Measurements from ENCODE around the gene CSMD2.

CSMD2 gene

DNA sequence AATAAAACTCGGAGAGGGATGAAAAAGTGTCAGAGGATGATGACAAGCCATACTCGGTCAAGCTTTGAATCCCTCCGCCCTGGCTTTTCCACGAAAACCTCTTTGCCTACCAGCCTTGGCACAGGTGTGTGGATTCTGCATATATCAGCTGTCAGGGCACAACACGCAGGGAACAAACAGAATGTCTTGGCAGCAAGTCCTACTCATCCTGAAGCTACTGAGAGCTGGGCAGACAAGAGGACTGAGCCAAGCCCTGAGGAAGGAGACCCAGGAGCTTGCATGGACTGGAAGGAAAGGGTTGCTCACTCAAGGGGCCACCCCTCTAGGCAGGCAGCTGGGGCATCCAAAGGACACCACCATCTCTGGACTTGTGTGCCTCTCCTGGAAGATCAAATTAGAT is 168.7 kb downstream of the CSMD2 start:
- no peak for DNase-seq

DNA sequence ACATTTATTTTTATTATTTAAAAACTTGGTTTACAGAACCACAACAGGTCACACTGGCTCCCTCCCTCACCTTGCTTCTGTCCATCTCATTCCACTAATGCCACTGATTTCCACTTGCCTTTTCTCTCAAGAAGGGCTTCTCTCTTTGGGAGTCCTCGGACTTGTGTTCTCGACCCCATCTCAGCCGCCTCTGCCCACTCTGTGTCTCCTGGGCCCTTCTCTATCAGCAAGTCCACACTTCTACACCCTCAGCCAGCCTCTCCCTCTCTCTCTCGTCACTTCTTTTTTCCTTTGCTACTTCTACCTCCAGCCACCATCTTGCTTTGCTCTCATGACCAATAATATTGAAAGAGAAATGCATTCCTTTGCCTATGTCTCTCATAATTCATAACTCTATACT is 171.7 kb downstream of the CSMD2 start:
- no peak for DNase-seq

DNA sequence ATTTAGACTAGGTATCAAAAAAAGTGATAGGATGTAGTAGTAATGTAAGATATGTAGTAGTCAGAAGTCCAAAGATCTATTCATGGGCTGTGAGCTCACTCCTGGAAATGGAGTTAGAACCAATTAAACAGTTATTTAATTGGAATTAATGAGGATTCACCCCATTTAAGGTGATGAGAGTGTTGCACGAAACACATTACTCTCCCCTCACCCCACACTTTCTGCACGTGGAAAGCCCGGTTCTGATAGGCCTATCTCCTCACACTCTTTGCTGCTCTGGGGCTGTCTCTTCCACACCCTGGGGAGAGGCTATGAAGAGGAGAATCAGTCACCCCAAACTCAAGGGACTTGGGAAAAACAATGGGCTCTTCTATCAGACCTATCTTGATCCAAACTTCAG is 174.7 kb downstream of the CSMD2 start:
- no peak for DNase-seq

DNA sequence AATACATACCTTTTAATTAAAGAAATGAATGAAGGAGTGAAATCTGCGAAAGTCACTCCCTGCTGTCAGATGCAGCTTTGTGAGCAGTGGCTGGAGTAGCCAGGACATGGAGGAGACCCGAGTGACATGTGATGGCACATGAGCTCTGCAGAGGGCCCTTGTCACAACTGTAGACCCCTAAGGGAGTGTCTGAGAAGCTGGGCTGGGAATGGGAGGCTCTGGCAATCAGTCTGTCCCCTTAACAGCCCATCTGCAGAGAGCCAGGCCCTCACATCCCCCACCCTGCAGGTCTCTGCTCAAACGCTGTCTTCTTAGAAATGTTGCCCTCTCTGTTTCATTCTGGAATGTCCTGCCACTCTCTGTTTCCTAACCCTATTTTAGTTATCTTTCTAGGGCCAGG is 176.9 kb downstream of the CSMD2 start:
- DNase-seq: no peak

DNA sequence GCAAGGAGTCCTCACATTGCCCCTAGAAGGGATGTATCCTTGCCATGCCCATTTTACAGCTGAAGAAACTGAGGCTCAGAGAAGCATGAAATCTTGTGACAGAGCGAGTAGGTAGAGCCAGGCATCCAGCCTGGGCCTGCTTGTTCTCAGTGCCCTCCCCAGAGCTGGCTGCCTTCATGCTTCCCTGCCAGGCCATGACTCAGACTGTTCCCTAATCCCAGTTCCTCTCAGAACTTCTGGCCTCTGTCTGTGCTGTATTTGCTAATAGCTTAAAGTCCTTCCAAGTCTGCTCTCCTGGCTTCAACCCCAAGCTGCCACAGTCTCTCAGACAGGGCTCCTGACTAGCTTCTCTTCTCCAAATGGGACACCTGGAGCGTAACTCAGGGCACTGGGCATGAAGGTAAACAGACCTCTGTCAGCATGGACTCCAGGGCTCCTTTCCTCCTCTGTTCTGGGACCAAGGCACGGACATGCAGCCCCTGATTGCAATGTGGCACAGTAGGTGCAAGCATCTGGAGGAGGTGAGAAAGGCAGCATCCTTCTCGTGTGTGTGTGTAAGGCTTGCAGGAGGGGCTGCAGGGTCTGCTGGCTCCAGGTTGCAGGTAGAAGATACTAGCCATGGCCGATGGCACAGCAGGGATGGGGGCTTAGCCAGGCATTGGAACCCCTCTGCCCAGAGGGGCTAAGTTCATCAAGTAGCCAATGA is 178.5 kb downstream of the CSMD2 start:
- DNase-seq: no peak

DNA sequence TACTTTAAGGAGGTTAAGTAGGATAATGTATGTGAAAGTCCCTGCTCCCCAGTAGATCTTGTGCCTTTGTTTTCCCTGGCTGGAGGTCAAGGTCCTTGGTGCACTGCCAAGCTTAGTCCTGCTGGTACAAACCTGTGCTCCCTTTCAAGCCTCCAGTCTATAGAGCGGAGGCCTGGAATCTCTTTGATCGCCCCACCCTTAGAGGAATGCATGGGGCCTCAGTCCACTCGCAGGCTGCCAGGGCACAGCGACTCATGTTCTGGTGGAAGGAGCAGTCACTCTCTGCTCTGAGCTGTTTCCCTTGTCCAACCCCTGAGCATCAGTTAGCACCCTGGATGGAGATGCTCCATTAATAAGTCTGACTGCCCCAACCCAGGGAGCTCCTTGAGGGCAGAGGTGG is 179.4 kb downstream of the CSMD2 start:
- no peak for DNase-seq

DNA sequence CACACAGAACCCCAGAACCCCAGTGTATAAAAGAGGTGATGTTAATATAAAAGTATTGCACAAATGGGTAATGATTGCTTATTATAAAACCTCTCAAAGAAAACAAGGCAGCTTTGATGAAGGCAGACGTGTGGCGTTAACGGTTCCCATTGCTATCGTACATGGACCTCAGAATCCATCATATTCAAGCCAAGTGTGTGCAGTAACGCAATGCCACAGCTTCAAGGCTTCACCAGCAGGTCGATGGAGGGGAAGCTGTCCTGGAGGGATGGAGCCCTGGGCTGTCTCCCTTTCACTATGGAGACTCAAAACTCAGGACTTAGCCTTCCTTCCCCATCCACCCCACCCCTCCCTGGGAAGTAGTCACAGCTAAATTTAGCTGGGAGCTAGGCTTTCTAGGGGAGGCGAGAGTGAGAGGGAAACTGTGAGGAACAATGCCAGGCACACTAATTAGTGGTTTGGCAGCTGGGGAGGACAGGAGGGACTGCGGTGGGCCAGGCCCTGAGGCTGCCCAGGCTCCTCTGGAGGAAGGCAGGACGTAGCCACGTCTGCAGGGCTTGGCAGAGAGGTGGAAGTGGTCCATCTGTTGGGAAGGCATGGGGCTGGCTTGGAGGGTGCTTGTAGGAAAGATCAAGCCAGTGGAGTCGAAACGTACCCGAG is 180.0 kb downstream of the CSMD2 start:
- no peak for DNase-seq

DNA sequence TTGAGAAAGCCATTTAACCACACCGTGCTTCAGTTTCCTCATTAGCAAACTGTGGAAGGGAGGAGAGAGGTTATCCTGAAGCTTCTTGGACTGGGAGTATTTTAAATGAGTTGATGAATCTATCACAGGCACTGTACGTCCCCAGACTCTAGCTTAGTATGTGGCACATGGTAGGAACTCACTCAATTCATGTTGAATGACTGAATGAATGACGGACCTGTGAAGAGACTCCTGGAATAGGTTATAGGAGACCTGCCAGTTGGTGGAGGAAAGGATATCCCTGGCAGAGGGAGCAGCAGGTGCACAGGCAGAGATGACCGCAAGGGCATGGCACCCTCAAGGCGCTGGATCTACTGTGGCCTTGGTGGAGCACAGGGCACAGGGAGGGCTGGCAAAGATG is 182.6 kb downstream of the CSMD2 start:
- DNase-seq: no peak

DNA sequence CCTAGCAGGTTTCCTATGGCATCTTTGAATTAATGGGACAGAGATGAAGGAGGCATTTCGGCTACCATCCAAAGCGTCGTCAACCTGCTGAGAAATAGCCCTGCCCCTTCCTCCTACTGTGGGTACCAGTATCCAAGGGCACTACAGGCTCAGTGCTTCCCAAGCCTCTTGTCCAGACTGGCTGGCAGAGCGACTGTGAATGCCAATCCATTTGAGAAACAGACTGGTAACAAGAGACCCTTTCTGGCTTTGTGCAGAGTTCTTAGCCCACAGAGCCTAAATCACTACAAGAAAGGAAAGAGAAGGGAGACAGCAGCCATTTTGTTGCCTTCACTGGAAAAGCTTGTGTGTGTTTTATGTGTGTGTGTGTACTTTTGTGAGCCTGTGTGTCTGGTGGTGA is 185.7 kb downstream of the CSMD2 start:
- DNase-seq: no peak

DNA sequence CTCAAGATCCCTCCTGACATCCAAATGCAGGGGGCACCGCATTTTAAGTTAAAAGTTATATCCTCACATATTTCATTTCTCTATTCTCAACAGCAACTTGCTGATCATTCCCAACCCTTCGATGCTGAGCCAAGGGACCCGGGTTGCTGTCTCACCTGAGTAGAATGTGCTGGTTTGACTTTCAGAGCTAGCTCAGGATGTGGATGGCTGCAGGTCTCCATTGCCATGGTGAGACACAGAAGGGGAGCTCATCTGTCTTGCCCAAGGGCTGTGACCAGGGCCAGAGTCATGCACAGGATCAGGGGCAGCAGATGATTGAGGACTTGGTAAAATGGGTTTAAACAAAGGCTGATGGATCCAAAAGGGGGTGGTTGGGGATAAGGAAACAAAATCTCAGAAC is 189.1 kb downstream of the CSMD2 start:
- DNase-seq: no peak

DNA sequence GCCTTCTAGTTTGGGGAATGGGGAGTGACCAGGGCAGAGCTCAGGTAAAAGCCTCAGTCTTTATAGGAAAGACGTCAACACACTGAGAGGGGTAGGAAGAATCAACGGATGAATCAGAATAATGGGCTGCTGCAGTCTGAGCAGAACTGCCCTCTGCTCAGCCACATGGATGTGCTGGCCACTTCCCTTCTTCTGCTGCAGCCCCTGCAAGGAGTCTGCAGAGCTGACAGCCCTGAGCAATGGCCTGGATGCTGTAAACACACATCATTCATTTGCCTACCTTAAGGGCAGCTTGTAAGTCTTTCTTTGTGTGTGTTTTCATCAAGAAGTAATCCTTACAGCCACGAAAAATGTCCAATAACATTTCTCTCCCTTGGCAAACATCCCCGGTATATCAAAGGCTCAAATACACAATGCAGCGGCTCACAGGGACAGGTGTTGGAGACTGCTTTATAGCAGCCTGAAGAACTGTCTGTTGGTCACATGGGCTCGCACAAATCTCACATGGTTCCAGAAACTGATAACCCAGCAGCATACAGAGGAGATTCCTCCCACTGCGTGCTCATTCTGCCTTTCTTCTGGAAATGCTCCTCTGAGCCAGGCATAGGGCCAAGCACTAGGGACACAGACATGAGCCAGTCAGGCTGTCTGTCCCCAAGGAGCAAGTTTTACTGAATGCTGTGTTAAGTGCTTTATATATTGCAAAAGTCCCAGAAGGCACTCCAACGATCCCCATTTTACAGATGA is 191.1 kb downstream of the CSMD2 start:
- no peak for DNase-seq

DNA sequence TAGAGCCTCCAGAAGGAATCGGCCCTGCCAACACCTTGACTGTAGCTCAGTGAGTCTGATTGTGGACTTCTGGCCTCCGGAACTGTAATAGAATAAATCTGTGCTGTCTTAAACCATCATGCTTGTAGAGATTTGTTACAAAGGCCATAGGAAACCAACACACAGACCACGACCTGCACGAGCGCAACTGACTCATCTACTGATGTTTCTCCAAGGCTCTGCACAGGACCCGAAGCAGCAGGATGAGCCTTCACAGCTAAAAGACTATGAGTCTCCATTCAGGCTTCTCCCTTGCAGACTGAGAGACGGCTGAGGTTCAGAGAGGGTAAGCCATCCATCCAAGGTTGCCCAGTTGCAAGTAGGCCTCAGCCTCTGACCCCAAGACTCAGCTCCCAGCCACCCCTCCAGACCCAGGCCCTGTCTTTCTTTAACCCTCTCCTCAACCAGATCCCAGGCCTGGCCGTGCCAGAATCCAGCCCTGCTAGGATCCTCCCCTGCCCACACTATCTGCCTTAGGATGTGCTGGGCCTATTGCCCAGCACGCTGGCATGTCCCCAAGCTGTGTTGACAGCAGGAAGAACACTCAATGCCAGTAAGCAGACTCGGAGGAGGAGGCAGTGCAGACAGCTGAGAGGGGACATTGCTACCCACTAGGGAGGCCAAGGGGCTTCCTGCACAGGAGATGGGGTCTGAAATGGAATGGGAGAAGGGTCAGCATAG is 192.2 kb downstream of the CSMD2 start:
- no peak for DNase-seq

DNA sequence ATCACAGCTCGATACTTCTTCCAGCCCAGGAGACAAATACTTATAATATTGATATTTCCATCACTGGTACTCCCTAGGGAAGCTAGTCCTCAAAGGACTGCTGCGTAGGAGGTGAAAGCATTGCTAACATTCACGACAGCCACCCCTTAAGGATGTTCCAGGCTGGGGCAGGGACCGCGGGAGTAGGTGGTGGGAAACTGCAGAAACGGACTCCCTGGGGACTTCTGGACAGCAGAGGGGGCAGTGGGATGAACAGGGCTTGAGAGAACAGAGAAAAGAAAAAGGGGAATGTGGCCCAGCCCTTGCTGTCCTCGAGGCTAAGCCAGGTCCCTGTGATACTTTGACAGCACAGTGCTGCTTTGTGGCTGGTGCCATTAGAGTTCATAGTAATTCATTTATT is 193.1 kb downstream of the CSMD2 start:
- DNase-seq: no peak

DNA sequence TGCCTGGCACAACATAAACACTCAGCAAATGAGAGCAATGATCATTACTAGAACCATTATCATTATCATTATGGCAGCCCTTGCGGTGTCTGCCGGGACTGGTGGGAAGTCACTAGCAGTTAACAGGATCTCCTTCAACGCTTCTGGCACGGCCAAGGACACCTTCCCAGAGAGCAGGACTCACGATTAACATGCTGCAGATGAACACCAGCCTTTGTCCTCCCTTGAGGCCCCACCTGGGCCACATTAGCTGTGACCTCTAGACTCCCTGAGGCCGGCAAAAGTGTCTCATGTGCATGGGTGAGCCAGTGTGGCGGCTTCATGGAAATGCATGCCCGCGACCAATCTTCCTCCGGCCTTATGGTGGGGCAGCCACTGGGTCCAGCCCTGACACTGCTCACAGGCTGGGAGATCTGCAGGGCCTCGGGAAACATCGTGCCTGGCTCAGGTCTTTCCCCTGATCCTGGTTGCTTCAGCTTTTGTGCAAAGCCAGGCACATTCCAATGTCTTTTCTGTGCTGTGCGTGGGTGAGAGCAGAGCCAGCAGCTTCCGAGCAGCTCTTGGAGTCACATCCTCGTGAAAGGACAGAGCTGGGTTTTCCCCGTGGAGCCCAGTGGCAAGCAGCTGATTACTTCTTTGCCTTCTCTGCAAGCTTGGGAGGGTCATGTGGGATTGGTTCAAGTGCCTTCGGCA is 193.9 kb downstream of the CSMD2 start:
- no peak for DNase-seq

DNA sequence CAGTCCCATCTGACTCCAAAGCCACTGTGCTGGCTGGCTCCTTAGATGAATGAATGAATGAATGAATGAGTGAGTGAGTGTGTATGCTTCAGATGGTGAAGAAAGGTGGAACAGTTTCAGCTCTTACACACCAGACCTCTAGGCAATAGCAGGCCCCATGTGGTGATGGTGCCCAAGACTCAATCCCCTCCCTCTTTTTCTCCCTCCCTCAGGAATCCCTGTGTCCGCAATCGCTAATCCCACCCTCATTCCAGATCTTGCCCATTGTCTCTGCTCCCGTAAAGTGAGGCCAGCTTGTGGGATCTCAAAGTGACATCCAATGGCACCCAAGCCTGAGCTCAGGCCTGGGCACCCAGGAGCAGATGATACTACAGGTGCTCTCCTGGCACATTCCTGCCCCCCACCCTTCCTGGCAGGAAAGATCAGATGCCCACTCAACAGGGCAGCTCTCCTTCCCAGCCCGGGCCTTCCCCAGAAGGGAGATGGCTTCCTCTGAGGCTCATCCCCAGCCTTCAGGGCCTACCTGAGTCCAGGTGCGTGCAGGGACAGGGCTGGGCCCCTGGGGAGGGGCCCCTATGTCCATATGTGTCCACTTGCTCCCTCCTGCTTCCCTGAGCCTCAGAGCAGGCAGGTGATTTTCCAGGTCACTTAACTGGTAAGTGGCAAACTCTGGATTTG is 194.7 kb downstream of the CSMD2 start:
- no peak for DNase-seq

DNA sequence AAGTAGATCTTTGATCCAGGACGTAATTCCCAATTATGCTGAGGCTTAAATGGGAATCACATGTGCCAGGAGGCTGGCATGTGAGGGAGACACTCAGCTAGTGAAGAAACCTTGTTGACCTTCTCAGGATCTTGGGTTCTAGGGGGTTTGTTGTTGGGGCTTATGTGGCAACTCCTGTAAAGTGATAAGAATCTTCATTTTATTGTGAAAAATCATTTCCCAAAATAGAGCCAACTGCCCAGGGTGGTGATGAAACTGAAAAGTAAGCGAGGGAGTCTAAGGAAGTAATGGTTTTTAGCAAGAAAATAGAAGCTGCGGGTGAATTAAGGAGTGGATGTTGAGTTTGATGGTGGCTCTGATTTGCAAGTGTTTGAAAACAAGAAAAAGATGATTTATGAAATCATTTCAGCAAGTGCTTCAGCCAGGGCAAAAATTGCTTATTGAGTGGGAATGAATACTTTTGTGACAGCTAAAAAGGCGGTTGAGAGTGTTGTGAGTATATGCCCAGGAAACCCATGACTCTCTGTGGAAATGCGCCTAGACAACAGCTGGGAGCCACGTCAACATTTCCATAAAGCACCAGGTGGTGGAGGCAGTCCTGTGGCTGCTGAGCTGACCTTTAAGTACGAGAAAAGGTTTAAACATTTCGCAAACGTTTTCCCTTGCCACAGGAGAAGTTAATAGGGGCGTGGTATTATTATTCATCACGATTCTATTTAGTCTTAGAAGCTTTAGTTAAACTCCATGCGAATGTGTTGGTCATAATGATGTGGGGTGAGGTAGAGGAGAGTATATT is 198.5 kb downstream of the CSMD2 start:
- peak; percentile 13 for DNase-seq

DNA sequence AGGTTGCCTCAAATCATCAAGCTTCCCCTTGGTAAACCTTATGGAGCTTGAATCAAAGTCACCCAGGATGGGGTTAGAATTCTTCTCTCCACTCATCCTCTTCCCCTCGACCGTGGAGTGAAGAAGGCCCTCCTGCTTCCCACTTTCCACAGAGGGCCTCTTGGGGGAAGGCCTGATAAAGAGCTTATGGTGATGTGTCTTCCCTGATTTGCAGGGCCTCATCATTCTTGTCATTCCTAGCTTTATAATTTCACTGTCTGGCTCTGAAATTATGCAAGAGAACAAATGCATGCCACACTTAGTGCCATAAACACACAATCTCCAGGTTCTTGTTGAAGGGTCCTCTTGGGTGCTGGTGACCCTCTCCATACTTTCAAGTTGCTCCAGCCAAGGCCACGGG is 199.9 kb downstream of the CSMD2 start:
- DNase-seq: no peak

DNA sequence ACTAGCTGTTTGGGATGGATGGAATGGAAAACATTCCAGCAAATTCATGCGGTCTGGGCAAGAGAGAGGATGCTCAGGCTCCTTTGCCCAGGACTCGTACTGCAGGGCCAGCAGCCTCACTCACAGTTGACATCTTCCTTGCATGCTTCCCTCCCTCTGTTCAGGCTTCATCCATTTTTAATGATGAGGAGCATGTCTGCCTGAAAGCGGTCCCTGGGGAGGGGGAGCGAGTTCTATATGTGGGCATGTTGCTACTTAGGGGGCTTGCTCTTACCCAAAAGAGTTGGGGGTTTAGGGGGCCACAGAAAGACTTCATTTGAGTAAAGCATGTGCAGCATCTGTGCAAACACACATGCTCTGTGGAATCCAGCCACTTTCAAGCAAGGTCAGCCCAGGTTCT is 203.0 kb downstream of the CSMD2 start:
- no peak for DNase-seq

DNA sequence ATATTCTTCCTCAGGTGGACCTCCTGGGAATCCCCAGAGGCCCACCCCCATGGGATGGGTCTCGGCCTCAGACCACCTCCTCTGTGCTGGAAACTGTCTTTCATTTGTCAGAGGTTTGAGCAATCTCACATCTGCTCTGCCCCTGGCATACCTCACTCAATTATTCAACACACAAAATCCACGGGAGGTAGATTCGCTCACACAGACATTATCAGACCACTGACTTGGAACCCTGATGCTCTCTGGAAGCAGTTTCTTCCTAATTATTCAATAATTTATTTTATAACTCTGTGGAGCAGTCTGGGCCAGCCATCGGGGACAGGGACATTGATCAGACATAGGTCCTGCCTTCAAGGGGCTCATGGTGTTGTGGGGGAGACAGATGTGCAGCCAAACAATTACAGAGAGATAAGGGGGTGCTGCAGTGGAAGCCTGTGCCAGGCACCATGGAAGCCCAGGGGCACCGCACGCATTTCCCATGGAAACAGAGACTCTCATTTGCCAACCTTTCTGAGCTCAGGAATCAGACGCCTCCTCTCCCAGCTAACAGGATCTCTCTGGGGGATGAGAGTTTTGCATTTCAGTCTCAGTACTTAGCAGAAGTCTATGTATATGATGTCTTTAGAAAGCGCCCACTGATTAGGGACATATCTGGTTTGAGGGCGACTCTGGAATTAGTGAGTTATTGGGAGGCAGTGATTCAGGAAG is 204.7 kb downstream of the CSMD2 start:
- no peak for DNase-seq

DNA sequence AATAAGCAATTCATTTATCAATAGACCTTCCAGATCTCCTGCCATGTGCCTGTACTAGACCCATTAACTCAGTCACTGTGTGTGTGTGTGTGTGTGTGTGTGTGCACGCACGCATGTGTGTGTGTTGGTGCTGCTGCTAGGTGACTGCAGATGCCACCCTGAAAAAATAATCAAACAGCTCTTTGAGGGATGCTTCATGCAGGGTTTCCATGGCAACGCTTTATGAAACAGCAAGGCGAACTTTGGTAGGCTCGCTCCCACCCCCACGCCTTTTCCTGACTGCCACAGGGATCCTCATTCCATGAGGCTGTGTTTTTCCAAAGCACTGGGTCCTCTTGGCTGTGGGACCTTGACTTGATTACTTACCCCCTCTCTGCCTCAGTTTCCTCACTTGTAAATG is 207.2 kb downstream of the CSMD2 start:
- no peak for DNase-seq

DNA sequence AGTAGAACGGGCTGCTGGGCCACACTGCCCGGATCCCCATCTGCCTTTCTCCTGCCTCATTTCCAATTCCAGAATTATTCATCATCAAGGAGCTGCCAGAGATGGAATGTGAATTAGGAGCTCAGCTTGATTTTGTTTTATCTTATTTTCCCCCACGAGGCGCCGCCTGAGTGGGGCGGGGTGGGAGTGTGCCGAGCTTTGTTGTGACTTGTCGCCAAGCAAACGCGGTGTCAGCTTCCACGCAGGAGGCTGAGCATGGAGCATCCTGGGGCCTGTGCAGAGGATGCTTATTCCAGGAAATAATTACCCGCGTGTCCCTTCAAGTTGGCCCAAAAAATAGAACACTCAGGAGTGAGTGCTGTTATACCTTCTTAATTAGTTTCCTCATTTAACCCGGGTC is 209.9 kb downstream of the CSMD2 start:
- DNase-seq: no peak
